RWPE1 (cell line): ENCODE measurements around the gene AGR2.

Source experiments
- CTCF ChIA-PET: fragments of 350-600 bp; sonication (Branson Sonifier 250); formaldehyde crosslinking; extraction: SDS; loops from one replicate; lab custom pipeline; 2021; lab: Yijun Ruan, JAX
- POLR2A ChIA-PET: fragments of 400-600 bp; formaldehyde crosslinking; extraction: SDS; loops from one replicate; lab custom pipeline; 2020; ENCODE audit warnings: antibody characterized with exemption; ENCODE audit not compliant: low non-redundant PET; lab: Yijun Ruan, JAX
- DNase-seq: peaks from one replicate; pipeline ENCODE4 v3.0.0; 2012; ENCODE audit warnings: low spot score
- H3K27ac ChIP-seq: fragments of 450-650 bp; 2 replicates; pipeline ENCODE4 v1.5.1; 2017
- CTCF ChIP-seq: fragments of 450-650 bp; conservative IDR thresholded peaks from 2 replicates; pipeline ENCODE4 v1.5.1; 2017; ENCODE audit warnings: low read depth, mild to moderate bottlenecking

Gene AGR2

GRCh38 chr7:16801111-16801542 lies 3.7 kb downstream of the AGR2 start:
- ChIA-PET POLR2A (no interaction called here), CTCF (interaction anchor here (0.6 to 0.8 kb wide), 6 partner anchors 21 to 501 kb away, joined by 3 to 5 read pairs (median 3); partner anchors contain the start of gene TSPAN13)
- TF ChIP-seq CTCF: peak; percentile 71
- DNase-seq: peak; percentile 90
- no peak overlapping the region for H3K27ac ChIP-seq

- DNase-seq: no peak
- POLR2A ChIA-PET: no interaction called here
- TF ChIP-seq CTCF: no peak
- no peak overlapping the region for H3K27ac ChIP-seq
- CTCF ChIA-PET: no interaction called here
Measured at GRCh38 chr7:16795624-16796023, 9.2 kb downstream of the AGR2 start.

- no peak for TF ChIP-seq CTCF
- ChIA-PET CTCF (no interaction called here), POLR2A (no interaction called here)
- no peak overlapping the region for H3K27ac ChIP-seq
- no peak for DNase-seq
Measured at GRCh38 chr7:16794986-16795385, 9.8 kb downstream of the AGR2 start.

GRCh38 chr7:16791905-16792698 lies 12.7 kb downstream of the AGR2 start:
- no peak for DNase-seq
- POLR2A ChIA-PET: no interaction called here
- TF ChIP-seq CTCF: no peak

GRCh38 chr7:16791071-16791470 lies 13.7 kb downstream of the AGR2 start:
- ChIA-PET CTCF (no interaction called here), POLR2A (no interaction called here)
- TF ChIP-seq CTCF: no peak
- no peak overlapping the region for H3K27ac ChIP-seq
- DNase-seq: no peak

More at GRCh38 chr7:16791905-16792698, 12.7 kb downstream of the AGR2 start:
- H3K27ac ChIP-seq: no peak overlapping the region
- CTCF ChIA-PET: no interaction called here

- no peak for DNase-seq
- ChIA-PET POLR2A (no interaction called here), CTCF (no interaction called here)
- H3K27ac ChIP-seq: no peak overlapping the region
- TF ChIP-seq CTCF: no peak
Measured at GRCh38 chr7:16787127-16787526, 17.7 kb downstream of the AGR2 start.
